ENCODE data around the gene KSR1.

- TF ChIP-seq CTCF (IDR thresholded peaks at IDR 0.05; ENCODE audit: low read depth, low read length) (no peak), EZH2phosphoT487 (IDR thresholded peaks at IDR 0.05; ENCODE audit: low read depth) (no peak)
These were observed 94.8 kb downstream of the KSR1 start for GRCh38 chr17:27550974-27551505.

All from OCI-LY3 (cell line).